SIG-M5 treated with dmso at 0.1 percent for 504 hours (cell line): Measurements from ENCODE around the gene PKD1.

Experiments
- DNase-seq: peaks from one replicate; lab custom pipeline; 2025; ENCODE audit not compliant: unreplicated experiment; lab: John Stamatoyannopoulos, UW

PKD1 gene

DNA sequence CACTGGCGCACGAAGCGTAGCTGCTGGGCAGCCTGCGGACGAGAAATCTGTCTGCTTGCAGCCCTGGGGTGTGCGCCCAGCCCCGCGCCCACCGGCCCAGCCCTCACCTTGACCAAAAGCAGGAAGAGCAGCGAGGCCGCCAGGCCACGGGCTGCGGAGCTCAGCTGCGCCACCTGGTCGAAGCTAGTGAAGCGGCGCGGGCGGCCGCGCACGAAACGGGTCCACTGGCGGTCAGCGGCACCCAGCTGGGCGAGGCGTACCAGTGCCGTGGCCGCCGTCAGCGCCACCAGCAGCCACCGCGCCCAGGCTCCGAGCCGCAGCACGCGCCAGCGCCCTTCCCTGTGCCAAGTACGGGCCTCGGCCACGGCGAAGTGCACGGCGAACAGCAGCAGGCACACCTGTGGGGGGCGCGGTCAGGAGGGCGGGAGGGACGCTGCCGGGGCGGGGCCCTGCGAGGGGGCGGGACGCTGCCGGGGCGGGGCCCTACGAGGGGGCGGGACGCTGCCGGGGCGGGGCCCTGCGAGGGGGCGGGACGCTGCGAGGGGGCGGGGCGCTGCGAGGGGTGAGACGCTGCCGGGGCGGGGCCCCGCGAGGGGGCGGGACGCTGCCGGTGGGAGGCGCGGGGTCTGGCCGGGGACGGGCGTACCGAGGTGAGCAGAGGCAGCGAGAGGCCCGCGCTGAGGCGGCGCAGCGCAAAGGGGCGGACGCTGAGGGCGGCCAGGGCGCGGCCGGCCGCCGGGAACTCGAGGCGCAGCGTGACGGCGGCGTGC, 44.7 kb downstream of the PKD1 start:
- no peak for DNase-seq

DNA sequence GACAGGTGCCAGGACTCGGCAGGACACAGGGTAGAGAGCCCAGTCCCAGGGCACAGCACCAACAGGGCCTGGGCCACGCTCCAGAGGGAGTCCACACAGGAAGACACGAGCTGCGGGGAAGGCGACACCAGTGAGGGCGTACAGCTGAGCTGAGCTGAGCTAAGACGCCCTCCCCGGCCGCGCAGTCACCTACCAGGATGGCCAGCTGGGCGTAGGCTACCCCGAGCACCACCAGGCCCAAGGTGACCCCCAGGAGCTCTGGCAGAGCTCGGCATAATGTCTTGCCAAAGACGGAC, 45.3 kb downstream of the PKD1 start:
- no peak for DNase-seq

DNA sequence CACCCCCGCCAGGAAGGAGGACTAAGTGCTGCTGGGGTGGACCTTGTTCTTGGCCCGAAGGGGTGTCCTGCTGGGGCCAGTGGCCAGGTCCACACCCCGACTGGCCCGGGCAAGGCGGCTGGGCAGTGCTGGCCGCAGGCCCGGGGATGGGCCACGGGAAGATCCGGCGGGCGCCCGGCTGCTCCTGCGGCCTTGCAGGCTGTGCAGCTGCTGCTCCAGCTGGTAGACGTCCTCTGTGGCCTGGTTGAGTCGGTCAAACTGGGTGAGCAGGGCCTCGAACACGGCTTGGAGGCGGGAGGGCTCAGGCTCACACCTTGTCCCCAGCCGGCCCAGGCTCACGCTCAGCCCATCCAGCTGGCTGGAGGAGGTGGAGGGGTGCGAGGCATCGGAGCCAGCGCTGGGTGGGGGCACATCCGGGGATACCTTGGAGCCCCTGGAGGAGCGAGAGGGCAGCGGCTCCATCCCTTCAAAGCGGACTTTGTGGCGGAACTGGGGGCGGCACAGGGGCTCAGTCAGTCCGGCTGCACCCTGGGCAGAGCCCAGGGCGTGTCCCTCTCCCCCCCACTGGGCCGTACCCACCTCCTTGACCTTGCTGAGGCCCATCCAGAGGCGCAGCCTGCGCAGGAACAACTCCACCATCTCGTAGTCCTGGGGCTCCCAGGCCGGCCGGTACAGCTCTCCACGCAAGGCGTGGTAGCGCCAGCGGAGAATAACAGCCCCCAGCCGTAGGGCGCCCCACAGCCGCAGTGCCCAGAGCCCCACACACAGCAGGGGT, 45.8 kb downstream of the PKD1 start:
- DNase-seq, result no peak

DNA sequence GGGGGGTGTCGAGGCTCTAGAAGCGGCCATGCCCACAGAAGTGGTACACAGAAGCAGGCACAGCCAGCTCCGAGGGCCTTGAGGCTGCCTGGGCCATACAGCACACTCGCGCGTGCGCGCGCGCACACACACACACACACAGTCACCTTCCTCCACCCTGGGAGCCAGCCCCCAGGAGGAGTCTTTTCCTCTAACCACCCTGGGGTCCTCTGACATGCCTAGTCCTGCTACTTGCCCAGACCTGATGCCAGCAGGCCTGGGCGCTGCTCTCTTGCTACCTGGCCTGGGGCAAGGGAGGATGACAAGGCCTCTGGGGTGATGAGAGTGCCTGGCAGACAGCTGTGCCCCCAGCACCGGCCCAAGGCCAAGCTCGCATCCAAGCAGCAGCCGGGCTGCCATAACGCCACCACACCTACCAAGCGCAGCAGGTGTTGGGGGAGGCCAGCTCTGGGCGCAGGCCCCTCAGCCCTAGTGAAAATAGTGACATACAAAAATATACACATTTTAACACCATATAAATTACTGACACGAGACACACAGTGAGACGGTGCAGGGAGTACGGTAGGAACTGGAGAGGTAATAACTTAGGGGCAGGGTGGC, 46.8 kb downstream of the PKD1 start:
- no peak for DNase-seq

DNA sequence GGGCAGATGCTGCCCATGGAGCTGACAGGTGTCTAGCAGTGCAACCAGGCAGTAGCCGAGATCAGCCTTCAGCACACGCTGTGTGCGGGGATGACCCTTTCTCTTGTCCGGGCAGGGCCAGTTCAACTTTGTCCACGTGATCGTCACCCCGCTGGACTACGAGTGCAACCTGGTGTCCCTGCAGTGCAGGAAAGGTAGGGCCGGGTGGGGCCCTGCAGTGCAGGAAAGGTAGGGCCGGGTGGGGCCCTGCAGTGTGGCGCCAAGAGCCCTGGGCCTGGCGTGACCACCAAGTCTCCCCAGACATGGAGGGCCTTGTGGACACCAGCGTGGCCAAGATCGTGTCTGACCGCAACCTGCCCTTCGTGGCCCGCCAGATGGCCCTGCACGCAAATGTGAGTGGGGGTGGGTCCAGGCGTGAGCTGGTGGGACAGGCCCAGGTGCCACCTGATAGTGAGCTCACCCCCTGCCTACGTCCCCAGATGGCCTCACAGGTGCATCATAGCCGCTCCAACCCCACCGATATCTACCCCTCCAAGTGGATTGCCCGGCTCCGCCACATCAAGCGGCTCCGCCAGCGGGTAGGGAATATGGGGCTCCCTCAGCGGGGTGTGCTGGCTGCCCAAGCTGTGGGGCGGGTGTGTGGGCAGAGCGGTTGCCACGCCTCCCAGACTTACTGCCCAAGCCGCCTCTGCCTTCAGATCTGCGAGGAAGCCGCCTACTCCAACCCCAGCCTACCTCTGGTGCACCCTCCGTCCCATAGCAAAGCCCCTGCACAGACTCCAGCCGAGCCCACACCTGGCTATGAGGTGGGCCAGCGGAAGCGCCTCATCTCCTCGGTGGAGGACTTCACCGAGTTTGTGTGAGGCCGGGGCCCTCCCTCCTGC, 47.7 kb downstream of the PKD1 start:
- DNase-seq, result no peak

DNA sequence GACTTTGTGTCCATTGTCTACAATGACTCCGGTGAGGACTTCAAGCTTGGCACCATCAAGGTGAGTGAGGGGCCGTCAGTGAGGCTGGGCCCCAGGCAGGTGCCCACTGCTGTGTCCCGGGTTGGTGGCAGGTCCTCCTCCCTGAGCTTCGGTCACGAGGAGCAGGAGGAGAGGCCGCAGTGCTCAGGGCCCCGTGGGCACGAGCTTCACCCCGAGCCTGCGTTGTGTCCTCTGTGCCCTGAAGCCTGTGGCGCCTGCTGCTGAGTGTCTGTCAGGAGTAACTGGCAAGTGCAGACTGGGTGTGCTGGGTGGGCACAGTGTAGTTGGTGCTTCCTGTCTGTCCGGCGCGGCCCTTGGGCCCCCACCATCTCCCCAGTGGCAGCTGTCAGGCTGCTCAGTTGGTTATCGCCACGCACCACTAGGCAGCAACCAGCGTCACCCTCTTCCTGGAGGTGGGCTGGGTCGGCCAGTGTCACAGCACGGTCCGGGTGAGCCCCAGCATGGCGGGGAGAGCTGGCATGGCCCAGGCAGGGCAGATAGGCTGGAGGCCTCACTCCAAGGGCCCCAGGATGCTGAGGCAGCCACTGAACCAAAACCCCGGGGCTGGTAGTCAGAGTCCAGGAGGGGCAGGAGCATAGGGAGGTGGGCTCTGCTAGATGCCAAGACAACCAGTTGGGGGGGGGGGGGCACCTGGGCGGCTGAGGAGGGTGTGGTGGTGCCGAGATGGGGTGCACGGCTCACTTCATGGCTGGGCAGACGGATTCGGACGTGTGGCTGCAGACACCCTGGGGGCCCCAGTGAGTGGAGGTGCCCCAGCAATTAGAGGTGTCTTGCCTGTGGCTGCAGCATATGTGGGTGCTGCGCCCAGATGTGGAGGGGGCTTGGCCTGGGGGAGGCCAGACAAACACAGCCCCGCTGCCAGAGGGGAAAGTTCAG, 48.6 kb downstream of the PKD1 start:
- DNase-seq, result no peak

DNA sequence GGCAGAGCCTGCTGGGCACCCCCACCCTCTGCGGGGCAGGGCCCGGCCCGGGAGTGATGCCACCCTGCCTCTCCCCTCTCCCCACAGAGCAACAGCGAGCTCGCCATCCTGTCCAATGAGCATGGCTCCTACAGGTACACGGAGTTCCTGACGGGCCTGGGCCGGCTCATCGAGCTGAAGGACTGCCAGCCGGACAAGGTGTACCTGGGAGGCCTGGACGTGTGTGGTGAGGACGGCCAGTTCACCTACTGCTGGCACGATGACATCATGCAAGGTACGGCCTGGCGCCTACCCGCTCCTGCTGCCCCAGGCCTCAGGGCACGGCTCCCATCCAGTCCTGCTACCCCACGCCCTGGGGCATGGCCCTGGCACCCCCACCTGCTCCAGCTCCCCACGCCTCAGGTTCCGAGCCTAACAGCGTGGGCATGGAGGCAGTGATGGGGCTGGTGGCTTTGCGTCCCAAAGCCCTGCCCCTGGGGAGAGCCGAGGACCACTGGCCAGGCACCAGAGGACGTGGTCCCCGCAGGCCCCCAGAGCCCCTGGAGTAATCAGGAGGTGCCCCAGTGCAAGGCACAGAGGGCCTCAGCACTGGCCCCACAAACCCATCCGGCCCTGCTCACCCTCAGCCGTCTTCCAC, 49.5 kb downstream of the PKD1 start:
- DNase-seq, result no peak

DNA sequence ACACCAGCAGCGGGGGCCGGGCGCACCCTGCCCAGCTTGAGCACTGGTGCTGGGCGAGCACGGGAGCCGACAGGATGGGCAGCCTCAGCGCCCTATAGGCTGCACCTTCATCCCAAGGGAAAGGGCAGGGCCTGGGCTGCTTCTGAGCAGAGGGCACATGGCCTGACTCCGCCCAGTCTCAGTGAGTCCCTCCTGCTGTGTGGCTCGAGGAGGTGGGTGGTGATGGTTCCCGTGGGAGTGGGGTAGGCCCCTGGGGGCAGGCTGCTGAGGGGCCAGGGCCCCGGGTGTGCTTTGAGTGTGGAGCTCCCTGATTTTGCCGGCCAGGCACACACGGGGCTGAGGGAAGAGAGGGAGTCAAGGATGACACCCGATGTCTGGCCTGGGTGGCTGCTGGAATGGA, 50.0 kb downstream of the PKD1 start:
- no peak for DNase-seq

DNA sequence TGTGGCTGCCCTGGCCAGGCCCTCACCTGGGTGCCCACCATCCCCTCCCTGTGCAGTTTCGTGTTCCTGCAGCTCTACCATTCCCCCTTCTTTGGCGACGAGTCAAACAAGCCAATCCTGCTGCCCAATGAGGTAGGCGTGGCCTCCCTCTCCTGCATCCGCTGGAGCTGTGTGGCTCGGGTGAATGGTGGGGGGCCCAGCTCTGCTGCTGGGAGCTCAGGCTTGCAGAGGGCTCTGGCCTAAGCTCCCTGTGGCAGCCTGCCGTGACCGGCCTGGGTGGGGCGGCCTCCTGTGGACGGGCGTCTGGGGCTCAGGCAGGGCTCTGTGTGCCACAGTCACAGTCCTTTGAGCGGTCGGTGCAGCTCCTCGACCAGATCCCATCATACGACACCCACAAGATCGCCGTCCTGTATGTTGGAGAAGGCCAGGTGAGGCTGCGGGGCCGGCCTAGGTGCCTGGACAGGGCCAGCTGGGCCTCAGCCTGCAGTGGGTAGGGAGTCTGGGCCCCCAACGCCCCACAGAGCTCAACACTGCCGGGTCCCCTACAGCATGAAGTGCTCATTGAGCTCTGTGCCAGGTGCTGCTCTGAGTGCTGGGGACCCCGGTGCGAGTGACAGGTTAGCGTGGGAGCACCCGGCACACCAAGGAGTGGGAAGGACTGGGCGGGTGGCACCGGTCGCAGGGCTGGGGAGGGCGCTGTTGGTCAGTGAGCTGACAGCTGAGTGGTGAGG, 50.6 kb downstream of the PKD1 start:
- DNase-seq, result no peak

DNA sequence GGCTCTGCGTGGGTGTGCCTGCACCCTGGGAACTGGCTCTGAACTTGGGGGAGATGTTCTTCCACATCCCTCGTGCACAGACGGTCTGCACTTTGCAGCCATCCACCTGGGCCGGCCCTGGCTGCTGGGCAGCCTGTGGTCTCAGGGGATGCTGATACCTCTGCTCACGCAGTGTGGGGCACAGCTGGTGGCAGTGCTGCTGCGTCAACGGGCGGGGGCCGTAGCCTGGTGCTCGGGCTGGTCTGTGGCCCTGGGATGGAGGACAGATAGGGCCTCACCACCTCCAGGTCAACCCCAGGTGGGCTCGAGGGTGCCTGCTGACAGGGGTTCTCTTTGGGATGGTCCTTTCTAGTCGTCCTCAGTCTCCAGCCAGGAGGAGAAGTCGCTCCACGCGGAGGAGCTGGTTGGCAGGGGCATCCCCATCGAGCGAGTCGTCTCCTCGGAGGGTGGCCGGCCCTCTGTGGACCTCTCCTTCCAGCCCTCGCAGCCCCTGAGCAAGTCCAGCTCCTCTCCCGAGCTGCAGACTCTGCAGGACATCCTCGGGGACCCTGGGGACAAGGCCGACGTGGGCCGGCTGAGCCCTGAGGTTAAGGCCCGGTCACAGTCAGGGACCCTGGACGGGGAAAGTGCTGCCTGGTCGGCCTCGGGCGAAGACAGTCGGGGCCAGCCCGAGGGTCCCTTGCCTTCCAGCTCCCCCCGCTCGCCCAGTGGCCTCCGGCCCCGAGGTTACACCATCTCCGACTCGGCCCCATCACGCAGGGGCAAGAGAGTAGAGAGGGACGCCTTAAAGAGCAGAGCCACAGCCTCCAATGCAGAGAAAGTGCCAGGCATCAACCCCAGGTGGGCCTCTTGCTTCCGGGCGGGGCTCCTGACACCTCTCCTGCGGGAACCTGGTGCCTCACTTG, 51.6 kb downstream of the PKD1 start:
- no peak for DNase-seq

DNA sequence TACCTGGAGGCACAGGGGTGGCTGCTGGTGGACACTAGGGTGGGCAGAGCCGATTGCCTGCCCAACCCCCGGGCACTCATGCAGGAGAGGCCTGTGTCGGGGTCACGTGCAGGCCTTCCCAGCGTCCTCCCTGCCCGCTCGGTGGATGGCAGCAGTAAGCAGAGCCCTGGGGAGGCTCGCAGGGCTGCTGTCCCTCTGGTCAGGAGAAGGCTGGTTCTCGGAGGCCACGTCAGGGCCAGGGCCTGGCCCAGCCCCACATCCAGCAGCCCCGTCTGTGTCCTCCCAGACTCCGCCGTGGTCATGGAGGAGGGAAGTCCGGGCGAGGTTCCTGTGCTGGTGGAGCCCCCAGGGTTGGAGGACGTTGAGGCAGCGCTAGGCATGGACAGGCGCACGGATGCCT, 52.3 kb downstream of the PKD1 start:
- DNase-seq, result no peak

DNA sequence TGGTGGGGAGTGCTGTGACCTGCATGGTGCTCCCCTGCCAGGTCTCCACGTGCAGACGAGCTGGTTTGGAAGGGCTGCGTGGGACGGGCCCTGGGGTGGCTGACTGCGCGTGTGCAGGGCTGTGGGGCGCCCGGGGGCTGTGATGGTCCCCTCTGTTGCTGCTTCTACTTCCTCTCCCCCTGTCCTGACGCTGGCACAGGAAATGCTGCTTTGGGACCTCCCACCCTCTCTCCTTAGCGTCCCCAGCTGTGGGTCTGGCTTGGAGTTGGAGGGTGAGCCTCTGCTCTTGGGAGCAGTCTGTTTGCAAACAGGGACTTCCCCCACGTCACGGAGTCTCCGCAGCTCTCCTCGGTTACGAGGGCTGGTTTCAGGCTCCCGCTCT, 52.7 kb downstream of the PKD1 start:
- no peak for DNase-seq

DNA sequence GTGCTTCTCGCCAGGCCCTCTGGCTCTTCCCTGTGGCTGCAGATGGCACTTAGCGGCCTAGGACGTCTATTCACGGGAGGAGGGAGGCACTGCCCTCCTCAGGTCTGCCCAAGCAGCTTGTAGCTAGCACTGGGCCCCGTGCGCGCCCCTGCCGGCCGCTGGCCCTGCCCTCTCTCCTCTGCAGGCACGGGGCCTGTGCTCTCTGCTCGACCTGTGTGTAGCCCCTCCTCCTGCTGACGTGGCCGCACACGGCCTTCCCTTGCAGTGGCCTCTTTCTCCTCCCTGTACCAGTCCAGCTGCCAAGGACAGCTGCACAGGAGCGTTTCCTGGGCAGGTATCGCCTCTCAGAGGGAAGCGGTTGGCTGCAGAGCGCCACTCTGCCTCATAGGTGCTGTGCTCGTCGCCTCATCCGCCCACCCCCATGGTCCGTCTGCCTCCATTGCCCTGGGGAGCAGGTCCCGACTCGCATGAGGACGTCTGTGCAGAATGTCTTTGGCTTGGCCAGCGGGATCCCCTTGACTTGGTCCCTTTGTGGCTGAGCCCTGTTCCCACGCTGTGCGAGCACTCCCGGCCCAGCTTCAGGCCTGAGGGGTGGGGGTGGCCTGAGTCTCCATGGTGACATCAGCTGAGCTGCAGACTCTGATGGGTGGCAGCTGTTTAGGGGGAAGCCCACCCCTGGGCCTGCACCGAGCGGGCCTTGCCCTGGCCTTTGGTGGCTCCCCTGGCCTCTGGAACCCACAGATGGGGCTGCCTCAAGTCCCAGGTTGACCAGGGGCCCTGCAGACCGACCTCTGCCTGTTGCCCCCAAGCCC, 53.3 kb downstream of the PKD1 start:
- DNase-seq, result no peak

DNA sequence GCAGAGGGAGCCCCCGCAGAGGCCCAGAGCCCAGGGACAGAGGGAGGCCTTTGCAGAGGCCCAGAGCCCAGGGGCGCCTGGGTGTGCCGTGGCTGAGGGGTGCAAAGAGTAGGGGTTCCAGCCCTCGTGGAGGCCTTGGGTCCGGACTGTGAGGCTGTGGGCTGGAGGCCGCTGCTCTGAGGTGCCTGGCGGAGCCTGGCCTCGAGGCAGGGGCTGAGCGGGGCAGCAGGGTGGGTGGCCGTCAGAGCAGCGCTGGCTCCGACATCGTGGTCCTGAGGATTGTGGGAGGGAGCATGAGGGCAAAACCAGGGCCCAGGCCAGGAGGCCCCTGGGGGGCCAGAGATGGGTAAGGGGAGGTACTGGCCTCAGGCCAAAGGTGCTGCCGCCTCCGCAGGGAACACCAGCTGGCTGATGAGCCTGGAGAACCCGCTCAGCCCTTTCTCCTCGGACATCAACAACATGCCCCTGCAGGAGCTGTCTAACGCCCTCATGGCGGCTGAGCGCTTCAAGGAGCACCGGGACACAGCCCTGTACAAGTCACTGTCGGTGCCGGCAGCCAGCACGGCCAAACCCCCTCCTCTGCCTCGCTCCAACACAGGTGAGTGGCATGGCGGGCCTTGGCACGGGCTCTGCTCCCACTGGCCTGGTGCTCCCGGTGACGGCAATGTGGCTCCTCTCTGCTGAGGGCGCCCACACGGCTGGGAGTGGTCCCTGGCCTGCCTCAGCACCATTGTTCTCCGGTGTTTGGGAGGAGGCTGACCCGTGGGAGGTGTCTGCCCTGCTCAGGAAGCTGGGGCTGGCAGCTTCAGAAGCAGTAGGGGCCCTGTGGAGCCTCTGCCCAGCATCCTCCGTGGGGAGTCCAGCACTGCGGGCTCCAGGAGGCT, 54.3 kb downstream of the PKD1 start:
- no peak for DNase-seq

DNA sequence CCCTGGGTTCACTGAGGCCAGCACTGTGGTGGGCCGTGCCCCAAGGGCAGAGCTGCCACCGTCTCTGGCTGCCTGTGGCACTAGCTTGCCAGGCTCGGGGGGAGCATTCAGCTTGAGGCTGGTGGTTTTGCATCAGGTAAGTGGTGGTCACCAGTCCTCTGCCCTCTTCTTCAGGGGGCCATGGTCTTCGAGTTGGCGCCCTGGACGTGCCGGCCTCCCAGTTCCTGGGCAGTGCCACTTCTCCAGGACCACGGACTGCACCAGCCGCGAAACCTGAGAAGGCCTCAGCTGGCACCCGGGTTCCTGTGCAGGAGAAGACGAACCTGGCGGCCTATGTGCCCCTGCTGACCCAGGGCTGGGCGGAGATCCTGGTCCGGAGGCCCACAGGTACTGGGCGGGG, 55.7 kb downstream of the PKD1 start:
- no peak for DNase-seq

DNA sequence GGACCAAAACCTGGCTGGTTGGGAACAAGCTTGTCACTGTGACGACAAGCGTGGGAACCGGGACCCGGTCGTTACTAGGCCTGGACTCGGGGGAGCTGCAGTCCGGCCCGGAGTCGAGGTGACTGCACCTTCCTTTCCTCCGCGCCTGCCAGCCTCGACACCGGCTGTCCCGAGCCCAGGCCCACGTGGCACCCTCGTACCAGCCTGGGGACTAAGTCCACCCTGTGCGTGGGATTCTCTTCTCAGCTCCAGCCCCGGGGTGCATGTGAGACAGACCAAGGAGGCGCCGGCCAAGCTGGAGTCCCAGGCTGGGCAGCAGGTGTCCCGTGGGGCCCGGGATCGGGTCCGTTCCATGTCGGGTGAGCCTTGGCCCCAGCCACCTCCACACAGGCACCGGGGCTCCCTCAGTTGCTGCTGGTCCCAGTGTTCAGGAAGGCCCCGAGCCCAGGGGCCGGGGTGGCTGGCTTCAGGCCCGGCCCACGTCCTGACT, 56.3 kb downstream of the PKD1 start:
- no peak for DNase-seq
